GM12801 (cell line): Measurements from ENCODE around the gene ARPC1B.

ENCODE experiments used
- TF ChIP-seq, protein P1 (sequence below): IDR thresholded peaks from one replicate; pipeline ENCODE4 v1.5.1; 2011; ENCODE audit warnings: control low read depth; ENCODE audit not compliant: insufficient read length; ENCODE audit errors: extremely low read depth

ARPC1B gene

DNA sequence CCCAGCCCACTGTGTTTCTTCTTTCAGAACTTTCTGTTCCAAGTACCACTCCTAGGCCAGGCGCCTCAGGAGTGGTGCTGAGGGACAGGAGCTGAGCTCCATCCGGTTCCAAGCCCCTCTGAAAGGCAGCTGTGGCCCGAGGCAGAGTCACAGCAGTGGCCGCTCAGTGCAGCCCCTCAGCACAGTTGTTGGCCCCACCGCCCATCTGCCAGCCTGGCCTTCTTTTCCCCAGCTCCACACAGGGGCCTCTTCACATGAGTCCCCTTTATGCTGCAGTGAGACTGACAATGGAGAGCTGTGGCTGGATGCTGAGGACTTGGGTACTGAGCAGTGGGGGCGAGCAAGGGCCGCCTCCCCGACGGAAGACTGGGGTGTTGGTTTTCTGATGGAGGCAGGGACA lies 43.7 kb downstream of the ARPC1B start:
- TF ChIP-seq, protein P1, sequence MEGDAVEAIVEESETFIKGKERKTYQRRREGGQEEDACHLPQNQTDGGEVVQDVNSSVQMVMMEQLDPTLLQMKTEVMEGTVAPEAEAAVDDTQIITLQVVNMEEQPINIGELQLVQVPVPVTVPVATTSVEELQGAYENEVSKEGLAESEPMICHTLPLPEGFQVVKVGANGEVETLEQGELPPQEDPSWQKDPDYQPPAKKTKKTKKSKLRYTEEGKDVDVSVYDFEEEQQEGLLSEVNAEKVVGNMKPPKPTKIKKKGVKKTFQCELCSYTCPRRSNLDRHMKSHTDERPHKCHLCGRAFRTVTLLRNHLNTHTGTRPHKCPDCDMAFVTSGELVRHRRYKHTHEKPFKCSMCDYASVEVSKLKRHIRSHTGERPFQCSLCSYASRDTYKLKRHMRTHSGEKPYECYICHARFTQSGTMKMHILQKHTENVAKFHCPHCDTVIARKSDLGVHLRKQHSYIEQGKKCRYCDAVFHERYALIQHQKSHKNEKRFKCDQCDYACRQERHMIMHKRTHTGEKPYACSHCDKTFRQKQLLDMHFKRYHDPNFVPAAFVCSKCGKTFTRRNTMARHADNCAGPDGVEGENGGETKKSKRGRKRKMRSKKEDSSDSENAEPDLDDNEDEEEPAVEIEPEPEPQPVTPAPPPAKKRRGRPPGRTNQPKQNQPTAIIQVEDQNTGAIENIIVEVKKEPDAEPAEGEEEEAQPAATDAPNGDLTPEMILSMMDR = no peak

DNA sequence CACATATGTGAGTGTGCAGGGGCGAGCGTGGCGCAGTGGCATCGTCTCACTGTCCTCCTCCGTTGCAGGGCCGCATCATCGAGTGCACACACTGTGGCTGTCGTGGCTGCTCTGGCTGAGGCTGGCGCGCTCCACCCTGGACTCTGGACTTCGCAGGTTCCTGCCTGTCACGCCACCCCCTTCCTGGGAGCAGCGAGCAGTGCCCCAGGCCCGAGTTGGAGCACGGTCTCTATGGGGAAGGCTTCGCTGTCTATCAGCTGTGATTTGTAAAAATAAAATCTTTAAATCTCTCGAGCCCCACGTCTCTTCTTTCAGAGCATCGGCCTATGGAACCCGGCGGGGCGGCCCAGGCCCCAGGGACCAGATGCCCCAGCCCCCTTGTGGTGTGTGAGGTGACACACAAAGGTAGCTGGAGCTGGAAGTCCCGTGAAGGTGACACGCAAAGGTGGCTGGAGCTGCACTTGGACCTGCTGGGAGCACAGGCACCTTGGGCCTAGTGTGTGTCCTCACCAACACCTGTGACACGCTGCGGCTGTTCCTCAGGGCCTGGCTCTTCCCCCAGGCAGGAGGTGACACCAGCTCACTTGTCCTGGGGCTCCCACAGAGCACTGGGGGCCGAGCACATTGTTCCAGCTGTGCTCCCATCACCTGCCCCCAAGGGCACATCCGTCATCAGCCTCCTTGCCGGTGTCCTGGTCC lies 44.9 kb downstream of the ARPC1B start:
- TF ChIP-seq, protein P1 = no peak

DNA sequence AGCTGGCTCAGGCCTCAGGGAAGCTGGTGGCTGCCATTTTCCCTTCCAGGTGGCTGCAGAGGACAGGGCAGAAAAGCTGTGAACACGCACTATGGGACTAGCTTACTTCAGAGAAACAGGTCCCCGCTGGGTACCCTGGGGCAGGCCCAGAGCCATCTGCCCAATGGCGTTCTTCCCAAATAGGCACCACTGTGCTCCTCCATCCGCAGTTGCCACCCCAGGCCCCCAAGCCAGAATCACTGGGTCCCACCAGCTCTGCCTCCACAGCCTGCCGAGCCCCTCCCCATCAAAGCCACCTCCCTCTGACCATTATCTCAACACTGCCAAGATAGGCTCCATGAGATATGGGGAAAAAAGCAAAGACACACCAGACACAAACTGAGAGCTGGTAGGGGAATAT lies 45.7 kb downstream of the ARPC1B start:
- TF ChIP-seq, protein P1 = no peak

DNA sequence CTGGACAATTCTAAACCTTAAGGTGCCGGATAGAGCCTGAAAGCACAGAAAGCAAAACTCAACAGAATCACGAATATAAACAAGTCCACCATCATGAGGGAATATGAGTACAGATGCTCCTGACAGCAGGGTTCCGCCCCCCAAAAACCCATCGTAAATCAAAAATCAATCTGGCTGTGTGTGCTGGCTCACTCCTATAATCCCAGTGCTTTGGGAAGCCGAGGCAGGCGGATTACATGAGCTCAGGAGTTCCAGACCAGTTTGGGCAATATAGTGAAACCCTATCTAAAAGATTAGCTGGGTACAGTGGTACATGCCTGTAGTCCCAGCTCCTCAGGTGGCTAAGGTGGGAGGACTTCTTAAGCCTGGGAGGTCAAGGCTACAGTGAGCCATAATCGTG lies 46.5 kb downstream of the ARPC1B start:
- TF ChIP-seq, protein P1 = no peak

DNA sequence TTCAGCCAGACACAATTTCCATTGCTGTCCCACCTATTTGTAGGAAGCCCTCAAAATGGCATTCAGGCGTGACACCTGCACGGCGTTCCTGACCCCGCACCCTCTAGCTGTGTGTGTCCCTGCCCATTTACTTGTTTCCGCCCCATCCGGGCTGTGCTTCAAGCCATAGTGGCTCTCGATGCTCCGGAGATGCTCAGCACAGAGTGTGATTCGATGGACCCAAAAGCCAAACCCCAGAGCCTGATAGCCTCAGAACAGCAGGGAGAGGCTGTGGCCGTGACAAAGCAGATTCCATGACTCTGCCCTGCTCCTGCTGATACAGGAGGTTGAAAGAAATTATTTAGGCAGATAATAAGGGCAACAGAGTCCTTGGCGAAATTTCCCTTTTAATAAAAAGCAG lies 47.7 kb downstream of the ARPC1B start:
- TF ChIP-seq, protein P1 = no peak

DNA sequence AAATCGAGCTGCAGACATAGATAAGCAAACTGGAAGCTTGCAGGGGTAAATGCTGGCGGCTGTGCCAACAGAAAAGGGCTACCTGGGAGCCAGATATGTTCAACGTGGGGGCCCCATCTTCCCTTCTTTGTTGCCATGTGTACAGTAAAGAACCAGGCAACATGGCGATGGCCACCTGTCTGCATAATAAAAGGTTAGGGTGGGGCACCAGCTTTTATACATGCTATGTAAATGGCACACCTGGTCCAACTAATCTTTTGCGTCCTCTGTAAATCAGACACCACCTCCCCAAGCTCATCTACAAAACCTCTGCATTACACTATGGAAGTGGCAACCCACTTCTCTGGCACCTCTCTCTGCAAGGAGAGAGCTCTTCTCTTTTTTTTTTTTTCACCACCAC lies 48.1 kb downstream of the ARPC1B start:
- TF ChIP-seq, protein P1 = no peak

DNA sequence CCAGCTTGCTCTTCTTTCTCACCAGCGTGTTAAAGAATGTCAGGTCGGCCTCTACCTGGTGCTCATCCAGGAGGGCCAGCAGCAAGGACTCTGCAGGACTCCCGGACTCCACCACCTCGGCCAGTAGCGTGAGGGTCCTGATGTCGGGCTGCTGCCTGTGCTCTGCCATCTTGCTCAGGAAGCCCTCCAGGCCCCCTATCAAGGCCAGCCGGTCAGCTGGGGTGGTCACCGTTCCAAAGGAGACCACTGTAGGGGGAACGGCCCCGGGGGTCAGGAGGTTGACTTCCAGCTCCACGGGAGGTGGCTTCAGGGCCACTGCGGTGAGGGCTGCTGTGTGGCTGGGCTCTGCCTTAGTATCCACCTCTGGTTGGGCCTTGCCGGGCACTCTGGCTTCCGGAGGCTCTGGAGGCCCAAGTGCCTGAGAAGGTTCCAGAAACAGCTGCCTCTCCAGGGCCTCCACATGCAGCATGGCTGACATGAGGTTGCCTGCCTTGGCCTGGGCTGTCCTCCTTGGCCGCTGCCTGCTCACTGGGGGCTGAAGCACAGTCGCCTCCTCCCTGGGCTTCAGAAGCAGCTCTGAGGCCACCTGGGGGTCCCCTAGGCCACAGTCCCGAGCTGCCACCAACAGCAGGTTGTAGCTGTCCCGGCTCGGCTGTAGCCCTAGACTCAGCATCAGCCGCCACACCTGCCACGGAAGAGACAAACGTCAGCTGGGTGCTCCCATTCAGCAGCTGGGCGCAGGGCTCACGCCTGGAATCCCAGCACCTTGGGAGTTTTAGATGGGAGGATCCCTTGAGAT lies 50.6 kb downstream of the ARPC1B start:
- TF ChIP-seq, protein P1 = no peak
